Thyroid gland (tissue), 4 donors: Measurements from ENCODE around the gene SPOP. TPM values are rescaled to one million over a fixed set of nuclear protein-coding genes. Genes with fewer than 3 reads are reported as not detected.

Experiments
- DNase-seq, 2 donors: peaks; one replicate each; pipeline ENCODE4 v3.0.0-alpha.2; 2019
- H3K27ac ChIP-seq, 3 donors: fragments of 200-600 bp; sonication (generic); 1 replicate in 2 of 3; 2 replicates in 1 of 3; pipeline ENCODE4 v1.5.1; 2016 to 2019; ENCODE audit warnings: mild to moderate bottlenecking in 1 of 3, moderate library complexity in 1 of 3
- H3K27me3 ChIP-seq: fragments of 200-600 bp; sonication (generic); one replicate; pipeline ENCODE4 v1.5.1; 2019
- H3K36me3 ChIP-seq, 2 donors: fragments of 200-600 bp; sonication (generic); one replicate each; pipeline ENCODE4 v1.5.1; 2016 to 2019
- H3K4me1 ChIP-seq, 2 donors: fragments of 200-600 bp; sonication (generic); one replicate each; pipeline ENCODE4 v1.5.1; 2017 to 2019
- H3K4me3 ChIP-seq, 3 donors: fragments of 200-600 bp; sonication (generic); replicated peaks in 1 of 3; 1 replicate in 2 of 3; 2 replicates in 1 of 3; pipeline ENCODE4 v1.5.1; 2016; ENCODE audit warnings: mild to moderate bottlenecking in 1 of 3
- H3K9me3 ChIP-seq: fragments of 200-600 bp; sonication (generic); one replicate; pipeline ENCODE4 v1.5.1; 2017
- CTCF ChIP-seq, 6 experiments: fragments of 200-600 bp in 3 of 6; fragments of 450-650 bp in 3 of 6; sonication (generic) in 3 of 6; IDR thresholded peaks; one replicate each; pipeline ENCODE4 v1.5.1; 2016 to 2019; ENCODE audit warnings: antibody characterized with exemption in 6 of 6, mild to moderate bottlenecking in 2 of 6, inconsistent platforms in 1 of 6, moderate library complexity in 1 of 6
- POLR2A ChIP-seq, 2 donors: fragments of 450-650 bp; IDR thresholded peaks; one replicate each; pipeline ENCODE4 v1.6.1; 2017; ENCODE audit warnings: antibody characterized with exemption in 2 of 2, mild to moderate bottlenecking in 2 of 2, moderate library complexity in 1 of 2
- WGBS, 2 donors: methylation state at CpG; one replicate each; pipeline ENCODE4 v1.1.5; 2017; 5-methylcytosine and 5-hydroxymethylcytosine counted together
- intact Hi-C: fragments of 100-400 bp; cut with DNase I; formaldehyde crosslinking; loops from one replicate; pipeline ENCODE4 v1.15.1; 2023
- total RNA-seq, 4 donors: library from RNA; depleted of rRNA; stranded (reverse); fragments of >200 nt; gene quantifications; one replicate each; pipeline ENCODE4 v1.2.3, GENCODE V29; 2016

SPOP gene
- total RNA-seq, 4 donors from 2014 or later: 78.5 to 86.4 (median 81.6) TPM

- H3K9me3 ChIP-seq: no peaks in the 10 kb centered on the region
- peaks cover 7 to 20% of the 10 kb centered on the region in 2 donors for H3K4me1 ChIP-seq
- H3K27me3 ChIP-seq: no peaks in the 10 kb centered on the region
- intact Hi-C loops: no loop called here
- TF ChIP-seq POLR2A (IDR thresholded peaks at IDR 0.05) (no peak), CTCF (IDR thresholded peaks at IDR 0.05) (no peak)
- no peak for DNase-seq
- H3K36me3 ChIP-seq: no peaks in the 10 kb centered on the region
- H3K27ac ChIP-seq: no peak overlapping the region
- 74 to 76% methylated on average over 4 to 6 of the region's 6 CpGs for WGBS, 2 donors
- no peak overlapping the region for H3K4me3 ChIP-seq
Observed at GRCh38 chr17:49581648-49581998, 96.3 kb downstream of the SPOP start.

GRCh38 chr17:49580981-49581647, 96.8 kb downstream of the SPOP start:
- no peaks in the 10 kb centered on the region for H3K27me3 ChIP-seq
- H3K4me1 ChIP-seq: peaks cover 9 to 21% of the 10 kb centered on the region in 2 donors
- H3K4me3 ChIP-seq: no peak overlapping the region
- intact Hi-C loops: no loop called here
- 82 to 86% methylated on average over 12 of the region's 12 CpGs for WGBS, 2 donors
- H3K27ac ChIP-seq: no peak overlapping the region
- no peaks in the 10 kb centered on the region for H3K36me3 ChIP-seq
- TF ChIP-seq POLR2A (IDR thresholded peaks at IDR 0.05): no peak
- no peak for TF ChIP-seq CTCF (IDR thresholded peaks at IDR 0.05)
- no peaks in the 10 kb centered on the region for H3K9me3 ChIP-seq
- DNase-seq: peak; percentile 31 to 35

GRCh38 chr17:49580055-49580721, 97.7 kb downstream of the SPOP start:
- intact Hi-C loops: no loop called here
- H3K27me3 ChIP-seq: no peaks in the 10 kb centered on the region
- H3K27ac ChIP-seq: no peak overlapping the region
- no peaks in the 10 kb centered on the region for H3K9me3 ChIP-seq
- 84 to 89% methylated on average over 21 of the region's 21 CpGs for WGBS, 2 donors
- TF ChIP-seq POLR2A (IDR thresholded peaks at IDR 0.05) (no peak), CTCF (IDR thresholded peaks at IDR 0.05) (no peak)
- no peak for DNase-seq
- no peaks in the 10 kb centered on the region for H3K36me3 ChIP-seq
- H3K4me1 ChIP-seq: peaks cover 9 to 24% of the 10 kb centered on the region in 2 donors
- H3K4me3 ChIP-seq: no peak overlapping the region

GRCh38 chr17:49579522-49579921, 98.4 kb downstream of the SPOP start:
- H3K27me3 ChIP-seq: no peaks in the 10 kb centered on the region
- no peak overlapping the region for H3K4me3 ChIP-seq
- WGBS, 2 donors: 79 to 80% methylated on average over 5 of the region's 5 CpGs
- H3K27ac ChIP-seq: no peak overlapping the region
- H3K4me1 ChIP-seq: peaks cover 9 to 28% of the 10 kb centered on the region in 2 donors
- intact Hi-C loops: loop anchor here (5.0 kb wide), 1 partner anchor 273 kb away; no protein-coding TSS in a partner anchor
- no peak for DNase-seq
- no peaks in the 10 kb centered on the region for H3K9me3 ChIP-seq
- no peaks in the 10 kb centered on the region for H3K36me3 ChIP-seq
- TF ChIP-seq CTCF (IDR thresholded peaks at IDR 0.05): no peak
- no peak for TF ChIP-seq POLR2A (IDR thresholded peaks at IDR 0.05)

GRCh38 chr17:49578952-49579500, 98.9 kb downstream of the SPOP start:
- Histone ChIP-seq H3K36me3 (no peaks in the 10 kb centered on the region), H3K27me3 (no peaks in the 10 kb centered on the region), H3K4me3 (no peak overlapping the region), H3K9me3 (no peaks in the 10 kb centered on the region), H3K27ac (no peak overlapping the region), H3K4me1 (peaks cover 9 to 28% of the 10 kb centered on the region in 2 donors)
- WGBS, 2 donors: 78 to 87% methylated on average over 9 to 17 of the region's 17 CpGs
- no peak for DNase-seq
- TF ChIP-seq CTCF (IDR thresholded peaks at IDR 0.05): no peak
- TF ChIP-seq POLR2A (IDR thresholded peaks at IDR 0.05): no peak
- intact Hi-C loops: loop anchor here (5.0 kb wide), 1 partner anchor 273 kb away; no protein-coding TSS in a partner anchor
